WI38 (cell line): ENCODE data around the gene PDLIM7.

Source experiments
- H3K4me3 ChIP-seq: 2 replicates; pipeline ENCODE4 v1.5.1; 2011; ENCODE audit warnings: low read depth, mild to moderate bottlenecking, control low read depth, low read length
- TF ChIP-seq, protein P1 (sequence below): IDR thresholded peaks from 2 replicates; pipeline ENCODE4 v1.5.1; 2012; ENCODE audit warnings: low read depth, mild to moderate bottlenecking, control low read depth, low read length

Gene PDLIM7

GRCh38 chr5:177497292-177498012, at the start of gene PDLIM7:
TSS of gene PDLIM7 (minus strand) at chr5:177497604. CDS start at chr5:177496512, 1,092 bp downstream.
- H3K4me3 ChIP-seq, result peak within 1 kb of the TSS; percentile 88
- TF ChIP-seq, protein P1, sequence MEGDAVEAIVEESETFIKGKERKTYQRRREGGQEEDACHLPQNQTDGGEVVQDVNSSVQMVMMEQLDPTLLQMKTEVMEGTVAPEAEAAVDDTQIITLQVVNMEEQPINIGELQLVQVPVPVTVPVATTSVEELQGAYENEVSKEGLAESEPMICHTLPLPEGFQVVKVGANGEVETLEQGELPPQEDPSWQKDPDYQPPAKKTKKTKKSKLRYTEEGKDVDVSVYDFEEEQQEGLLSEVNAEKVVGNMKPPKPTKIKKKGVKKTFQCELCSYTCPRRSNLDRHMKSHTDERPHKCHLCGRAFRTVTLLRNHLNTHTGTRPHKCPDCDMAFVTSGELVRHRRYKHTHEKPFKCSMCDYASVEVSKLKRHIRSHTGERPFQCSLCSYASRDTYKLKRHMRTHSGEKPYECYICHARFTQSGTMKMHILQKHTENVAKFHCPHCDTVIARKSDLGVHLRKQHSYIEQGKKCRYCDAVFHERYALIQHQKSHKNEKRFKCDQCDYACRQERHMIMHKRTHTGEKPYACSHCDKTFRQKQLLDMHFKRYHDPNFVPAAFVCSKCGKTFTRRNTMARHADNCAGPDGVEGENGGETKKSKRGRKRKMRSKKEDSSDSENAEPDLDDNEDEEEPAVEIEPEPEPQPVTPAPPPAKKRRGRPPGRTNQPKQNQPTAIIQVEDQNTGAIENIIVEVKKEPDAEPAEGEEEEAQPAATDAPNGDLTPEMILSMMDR, result no peak

DNA sequence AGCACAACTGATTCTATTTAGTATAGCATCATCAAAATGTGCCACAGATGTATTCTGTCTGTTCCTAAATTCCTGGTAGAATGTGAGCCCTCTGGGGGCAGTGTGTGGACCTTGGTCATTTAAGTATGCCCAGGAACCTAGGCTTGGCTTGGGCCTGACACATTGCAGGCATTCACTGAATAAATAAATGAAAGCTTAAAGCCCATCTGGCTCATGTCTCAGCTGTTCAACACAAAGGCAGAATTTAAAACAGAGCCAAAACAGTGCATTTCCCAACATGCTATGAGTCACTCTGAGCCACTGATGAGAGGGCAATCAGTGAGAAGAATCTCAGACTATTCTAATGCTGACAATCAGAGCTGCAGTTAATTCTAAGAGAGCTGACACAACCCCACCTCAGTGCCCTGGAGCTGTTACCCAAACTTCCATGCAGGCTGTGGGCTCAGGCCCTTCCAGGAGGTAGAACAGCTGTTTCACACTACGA, 48.9 kb upstream of the PDLIM7 start:
- no peak overlapping the region for H3K4me3 ChIP-seq

DNA sequence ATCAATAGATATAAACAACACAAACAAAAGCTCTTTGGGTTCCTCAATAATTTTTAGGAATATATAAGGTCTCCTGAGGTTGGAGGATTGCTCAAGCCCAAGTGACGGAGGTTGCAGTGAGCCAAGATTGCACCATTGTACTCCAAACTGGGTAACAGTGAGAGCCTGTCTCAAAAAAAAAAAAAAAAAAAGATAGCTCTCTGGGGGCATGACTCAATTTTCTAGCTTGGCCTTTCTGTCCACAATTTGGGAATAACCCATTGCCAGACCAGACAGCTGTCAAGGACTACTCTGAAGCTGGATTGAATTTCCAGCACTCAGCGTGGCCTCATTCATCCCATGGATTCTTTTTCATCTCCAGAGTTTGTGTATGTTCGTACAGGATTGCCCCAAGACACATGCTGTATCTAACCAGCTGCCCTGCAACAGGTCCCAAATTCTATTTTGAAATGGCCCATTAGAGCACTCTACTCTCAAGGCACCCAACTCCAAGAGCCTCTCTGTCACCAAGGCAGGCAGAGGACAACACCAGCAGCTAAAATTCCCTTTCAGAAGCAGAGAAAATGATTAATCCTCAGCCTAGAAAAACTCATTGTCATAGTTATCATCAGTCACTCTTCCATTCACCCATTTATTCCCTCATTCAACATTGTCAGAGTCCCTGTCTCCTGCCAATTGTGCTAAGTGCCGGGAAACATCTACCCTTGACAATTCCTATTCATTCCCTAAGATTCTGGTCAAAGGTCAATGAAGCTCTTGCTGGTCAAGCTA, 48.3 kb upstream of the PDLIM7 start:
- no peak overlapping the region for H3K4me3 ChIP-seq
- TF ChIP-seq, protein P1, result no peak

More for the DNA sequence above, 48.9 kb upstream of the PDLIM7 start:
- TF ChIP-seq, protein P1, result peak; percentile 8; the same call in 1 of the 2 replicates

GRCh38 chr5:177542816-177543465, 45.5 kb upstream of the PDLIM7 start:
- TF ChIP-seq, protein P1, result no peak
- H3K4me3 ChIP-seq, result no peak overlapping the region

DNA sequence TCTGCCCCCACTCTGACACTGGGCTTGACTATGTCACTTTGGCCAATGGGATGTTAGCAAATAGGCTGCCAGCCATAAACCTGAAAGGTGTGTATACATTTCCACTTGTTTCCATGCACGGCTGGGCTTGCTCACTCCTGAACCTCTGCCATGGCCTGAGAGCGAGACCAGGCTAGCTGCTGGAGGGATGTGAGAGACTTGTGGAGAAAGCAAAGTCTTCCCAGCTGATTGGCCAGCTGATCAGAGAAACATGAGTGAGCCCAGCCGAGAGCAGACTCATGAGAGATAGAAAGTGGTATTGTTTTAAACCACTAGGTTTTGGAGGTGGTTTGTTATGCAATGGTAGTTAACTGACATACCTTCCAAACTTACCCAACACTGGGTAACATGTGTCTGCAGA, 43.0 kb upstream of the PDLIM7 start:
- no peak overlapping the region for H3K4me3 ChIP-seq
- TF ChIP-seq, protein P1, result no peak

- H3K4me3 ChIP-seq, result no peak overlapping the region
- TF ChIP-seq, protein P1, result no peak
These were observed 42.0 kb upstream of the PDLIM7 start for GRCh38 chr5:177539411-177539810.

DNA sequence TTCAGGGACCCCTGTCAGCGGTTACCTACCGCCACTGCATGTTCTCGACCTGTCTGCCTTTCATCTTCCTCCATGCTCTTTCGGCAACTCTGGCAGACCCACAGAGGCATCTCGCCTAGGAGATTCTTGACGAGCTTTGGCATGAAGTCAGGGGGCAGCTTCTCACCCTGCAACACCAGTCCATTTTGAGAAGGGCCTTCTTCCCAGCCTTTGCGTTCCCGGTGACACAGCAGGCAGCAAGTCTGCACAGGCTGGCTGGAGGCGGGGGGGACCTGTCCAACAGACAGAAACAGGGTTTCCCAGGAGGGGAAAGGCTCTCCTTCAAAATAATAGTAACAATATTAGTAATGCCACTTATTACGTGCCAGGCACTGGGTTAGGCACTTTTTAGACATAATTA, 41.5 kb upstream of the PDLIM7 start:
- TF ChIP-seq, protein P1, result no peak
- no peak overlapping the region for H3K4me3 ChIP-seq
